Fibroblast of the aortic adventitia (primary cell): ENCODE data around the gene PHACTR3. TPM values are rescaled to one million over a fixed set of nuclear protein-coding genes. Genes with fewer than 3 reads are reported as not detected.

ENCODE experiments used
- DNase-seq: peaks from one replicate; pipeline ENCODE4 v3.0.0-alpha.2; 2010; ENCODE audit warnings: low read depth
- H3K4me3 ChIP-seq: 2 replicates; pipeline ENCODE4 v1.5.1; 2011; ENCODE audit warnings: low read depth, mild to moderate bottlenecking, control low read depth, low read length, moderate library complexity
- CTCF ChIP-seq: IDR thresholded peaks from 2 replicates; pipeline ENCODE4 v1.5.1; 2011; ENCODE audit warnings: mild to moderate bottlenecking, low read length, control low read depth, inconsistent platforms; ENCODE audit not compliant: insufficient read depth
- total RNA-seq: library from RNA; depleted of rRNA; stranded (reverse); fragments of >200 nt; gene quantifications from 2 replicates; pipeline ENCODE4 v1.2.3, GENCODE V29; 2012; ENCODE audit warnings: low replicate concordance

Gene PHACTR3
- total RNA-seq, 1 donor = not detected

GRCh38 chr20:59774204-59774641 lies 169.9 kb downstream of the PHACTR3 start:
- H3K4me3 ChIP-seq = no peak overlapping the region
- no peak for TF ChIP-seq CTCF
- no peak for DNase-seq

DNA sequence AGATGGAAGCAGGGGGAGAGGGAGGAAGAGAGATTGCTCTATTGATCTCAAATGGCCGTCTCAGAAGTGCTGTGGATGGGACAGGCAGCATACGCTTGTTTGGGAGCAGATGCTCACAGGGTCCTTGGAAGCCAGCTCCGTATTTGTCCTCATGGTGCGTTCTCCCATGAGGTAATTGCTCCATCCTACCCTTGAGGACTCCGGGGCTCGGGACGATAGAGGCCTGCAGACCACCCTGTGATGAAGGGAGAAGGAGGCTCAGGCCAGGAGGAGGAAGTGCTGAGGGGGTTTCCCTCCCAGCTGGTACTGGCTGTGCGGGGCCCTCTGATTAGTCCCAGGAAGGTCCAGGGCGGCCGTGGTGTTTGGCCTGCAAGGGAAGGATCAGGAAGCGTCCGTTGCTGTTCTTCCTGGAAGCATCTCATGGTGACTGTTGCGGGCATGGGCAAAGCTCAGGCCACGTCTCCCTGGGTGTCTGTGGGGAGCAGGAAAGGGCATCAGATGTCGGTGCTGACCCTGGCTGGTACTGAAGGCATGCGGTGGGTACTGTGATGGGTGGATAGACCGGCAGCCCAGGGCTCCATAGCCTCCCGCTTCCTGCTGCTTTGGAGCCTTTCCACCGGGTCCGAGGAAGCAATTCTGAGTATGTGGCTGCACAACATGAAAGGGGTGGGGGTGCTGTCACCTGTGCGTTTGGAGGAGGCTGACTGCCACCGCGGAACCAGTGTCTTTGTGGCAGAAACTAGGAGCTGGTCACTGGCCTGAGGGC lies 170.8 kb downstream of the PHACTR3 start:
- DNase-seq = no peak
- no peak overlapping the region for H3K4me3 ChIP-seq
- TF ChIP-seq CTCF = no peak

DNA sequence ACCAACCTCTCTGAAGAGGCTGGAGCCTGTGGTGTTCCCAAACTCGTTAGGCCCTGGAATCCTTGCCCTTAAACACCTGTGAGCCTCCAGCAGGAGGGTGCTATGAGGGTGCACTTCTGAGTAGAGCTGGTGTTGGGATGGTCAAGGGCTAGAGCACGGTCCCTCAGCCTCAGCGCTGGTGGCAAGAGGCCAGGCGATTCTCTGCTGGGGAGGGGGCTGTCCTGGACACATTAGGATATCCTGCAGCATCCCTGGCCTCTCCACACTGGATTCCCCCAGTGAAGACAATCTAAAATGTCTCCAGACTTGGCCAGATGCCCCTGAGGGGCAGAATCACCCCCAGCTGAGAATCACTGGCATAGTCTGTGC lies 171.3 kb downstream of the PHACTR3 start:
- DNase-seq = no peak
- no peak for TF ChIP-seq CTCF
- H3K4me3 ChIP-seq = no peak overlapping the region

GRCh38 chr20:59776059-59776603 lies 171.8 kb downstream of the PHACTR3 start:
- no peak for DNase-seq
- H3K4me3 ChIP-seq = no peak overlapping the region
- TF ChIP-seq CTCF = no peak

DNA sequence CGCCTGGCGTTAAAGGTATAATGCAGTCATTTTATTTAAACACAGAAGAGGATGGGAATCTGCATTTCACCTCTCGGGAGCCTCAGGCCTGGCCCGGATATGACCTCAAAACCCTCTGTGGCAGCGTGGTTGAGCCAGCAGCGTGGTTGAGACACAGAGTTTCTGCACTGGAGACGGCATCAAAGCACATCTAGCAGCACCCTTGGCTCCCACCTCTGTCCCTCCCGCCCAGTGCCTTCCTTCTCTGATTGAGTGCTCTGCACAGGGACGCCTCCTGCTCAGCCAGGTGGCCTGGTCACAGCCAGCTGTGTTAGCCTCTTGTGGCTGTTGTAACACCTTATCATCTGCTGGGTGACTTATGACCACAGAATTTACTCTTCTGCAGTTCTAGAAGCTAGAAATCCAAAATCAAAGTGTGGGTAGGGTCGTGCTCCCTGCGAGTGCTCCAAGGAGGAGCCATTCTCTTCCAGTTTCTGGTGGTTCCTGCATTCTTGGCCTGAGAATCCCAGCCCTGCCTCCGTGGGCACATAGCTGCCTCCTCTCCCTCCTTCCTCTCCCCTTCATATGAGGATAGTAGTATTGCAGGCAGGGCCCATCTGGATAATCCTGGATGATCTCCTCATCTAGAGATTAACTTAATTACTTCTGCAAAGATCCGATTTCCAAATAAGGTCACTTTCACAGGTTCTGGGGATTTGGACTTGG lies 172.4 kb downstream of the PHACTR3 start:
- TF ChIP-seq CTCF = no peak
- no peak for DNase-seq
- no peak overlapping the region for H3K4me3 ChIP-seq

DNA sequence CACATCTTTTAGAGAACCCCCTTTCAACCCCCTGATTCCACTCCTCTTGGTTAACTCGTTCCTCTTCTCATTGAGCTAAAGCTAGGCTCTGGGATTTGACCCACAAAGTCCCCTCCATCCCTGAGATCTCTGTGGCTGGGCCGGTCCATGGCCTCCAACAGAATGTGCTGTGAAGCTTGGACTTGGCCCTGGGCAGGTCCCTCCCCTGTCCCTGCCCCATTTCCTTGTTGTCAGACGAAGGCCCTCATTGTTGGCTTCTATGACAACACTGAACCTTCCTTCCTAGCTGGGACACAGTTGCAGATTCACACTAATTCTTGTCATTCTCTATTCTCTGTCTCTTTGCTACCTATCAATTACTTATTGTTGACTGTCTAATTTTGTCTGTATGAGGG lies 173.0 kb downstream of the PHACTR3 start:
- no peak for DNase-seq
- no peak for TF ChIP-seq CTCF

More for the DNA sequence above, 173.0 kb downstream of the PHACTR3 start:
- no peak overlapping the region for H3K4me3 ChIP-seq
